Calu3 (cell line): ENCODE data around the gene MS4A10. TPM values are rescaled to one million over a fixed set of nuclear protein-coding genes. Genes with fewer than 3 reads are reported as not detected.

Source experiments
- BruUV-seq: library from RNA; stranded (reverse); fragments of 400-500 nt; replicated peaks from 2 replicates; lab custom pipeline; 2021; lab: Mats Ljungman, UMichigan
- CTCF ChIA-PET: fragments of 300-600 bp; sonication (Branson Sonifier 250); formaldehyde crosslinking; loops from one replicate; lab custom pipeline; 2022; ENCODE audit warnings: antibody characterized with exemption; lab: Charles Lee
- DNase-seq: peaks from one replicate; pipeline ENCODE4 v3.0.0; 2022
- H3K27ac Mint-ChIP-seq: one replicate; pipeline ENCODE4 v1.8.0; 2022; ENCODE audit warnings: mixed read lengths; ENCODE audit not compliant: unreplicated experiment
- H3K27me3 Mint-ChIP-seq: one replicate; pipeline ENCODE4 v1.8.0; 2022; ENCODE audit warnings: mixed read lengths; ENCODE audit not compliant: unreplicated experiment
- H3K36me3 Mint-ChIP-seq: one replicate; pipeline ENCODE4 v1.8.0; 2022; ENCODE audit warnings: mild to moderate bottlenecking, moderate library complexity, mixed read lengths; ENCODE audit not compliant: insufficient read depth, unreplicated experiment
- H3K4me1 Mint-ChIP-seq: one replicate; pipeline ENCODE4 v1.8.0; 2022; ENCODE audit warnings: mild to moderate bottlenecking, low read depth, mixed read lengths; ENCODE audit not compliant: unreplicated experiment
- H3K4me3 Mint-ChIP-seq: one replicate; pipeline ENCODE4 v1.8.0; 2022; ENCODE audit warnings: mild to moderate bottlenecking, low read depth, moderate library complexity, mixed read lengths; ENCODE audit not compliant: unreplicated experiment
- H3K9me3 Mint-ChIP-seq: one replicate; pipeline ENCODE4 v1.8.0; 2022; ENCODE audit warnings: low read depth, mixed read lengths; ENCODE audit not compliant: unreplicated experiment
- intact Hi-C: fragments of 100-400 bp; cut with micrococcal nuclease; formaldehyde crosslinking; loops from one replicate; pipeline ENCODE4 v1.10.0; 2022; ENCODE audit not compliant: unreplicated experiment
- total RNA-seq: library from RNA; stranded (reverse); gene quantifications from 2 replicates; pipeline ENCODE4 v1.2.3, GENCODE V29; 2022
- TF ChIP-seq, protein P1 (sequence below): fragments of 200-600 bp; IDR thresholded peaks from one replicate; pipeline ENCODE4 v1.8.0; 2022; ENCODE audit warnings: antibody characterized with exemption; ENCODE audit not compliant: unreplicated experiment

MS4A10 gene
- total RNA-seq, 1 experiment from 2014 or later, result not detected

DNA sequence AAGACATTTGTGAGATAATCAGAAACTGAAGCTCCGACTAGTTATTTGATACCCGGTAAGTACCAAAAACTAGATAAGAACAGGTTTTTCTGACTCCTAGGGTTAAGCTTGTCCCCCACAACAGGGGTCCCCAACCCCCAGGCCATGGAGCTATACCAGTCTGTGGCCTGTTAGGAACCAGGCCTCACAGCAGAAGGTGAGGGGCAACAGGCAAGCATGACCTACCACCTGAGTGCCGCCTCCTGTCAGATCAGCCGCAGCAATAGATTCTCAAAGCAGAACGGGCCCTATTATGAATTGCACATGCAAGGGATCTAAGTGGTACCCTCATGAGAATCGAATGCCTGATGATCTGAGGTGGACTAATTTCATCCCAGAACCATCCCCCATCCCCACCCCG, 1.2 kb upstream of the MS4A10 start:
- H3K27me3 Mint-ChIP-seq, result peaks cover 19% of the 10 kb centered on the region
- TF ChIP-seq, protein P1, sequence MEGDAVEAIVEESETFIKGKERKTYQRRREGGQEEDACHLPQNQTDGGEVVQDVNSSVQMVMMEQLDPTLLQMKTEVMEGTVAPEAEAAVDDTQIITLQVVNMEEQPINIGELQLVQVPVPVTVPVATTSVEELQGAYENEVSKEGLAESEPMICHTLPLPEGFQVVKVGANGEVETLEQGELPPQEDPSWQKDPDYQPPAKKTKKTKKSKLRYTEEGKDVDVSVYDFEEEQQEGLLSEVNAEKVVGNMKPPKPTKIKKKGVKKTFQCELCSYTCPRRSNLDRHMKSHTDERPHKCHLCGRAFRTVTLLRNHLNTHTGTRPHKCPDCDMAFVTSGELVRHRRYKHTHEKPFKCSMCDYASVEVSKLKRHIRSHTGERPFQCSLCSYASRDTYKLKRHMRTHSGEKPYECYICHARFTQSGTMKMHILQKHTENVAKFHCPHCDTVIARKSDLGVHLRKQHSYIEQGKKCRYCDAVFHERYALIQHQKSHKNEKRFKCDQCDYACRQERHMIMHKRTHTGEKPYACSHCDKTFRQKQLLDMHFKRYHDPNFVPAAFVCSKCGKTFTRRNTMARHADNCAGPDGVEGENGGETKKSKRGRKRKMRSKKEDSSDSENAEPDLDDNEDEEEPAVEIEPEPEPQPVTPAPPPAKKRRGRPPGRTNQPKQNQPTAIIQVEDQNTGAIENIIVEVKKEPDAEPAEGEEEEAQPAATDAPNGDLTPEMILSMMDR, result no peak
- no peak for DNase-seq
- CTCF ChIA-PET, result no interaction called here
- no peak overlapping the region for H3K27ac Mint-ChIP-seq
- no TSS peak for BruUV-seq
- no peaks in the 10 kb centered on the region for H3K9me3 Mint-ChIP-seq
- H3K4me1 Mint-ChIP-seq, result no peaks in the 10 kb centered on the region
- H3K36me3 Mint-ChIP-seq, result no peaks in the 10 kb centered on the region
- intact Hi-C loops, result no loop called here
- H3K4me3 Mint-ChIP-seq, result no peak overlapping the region

DNA sequence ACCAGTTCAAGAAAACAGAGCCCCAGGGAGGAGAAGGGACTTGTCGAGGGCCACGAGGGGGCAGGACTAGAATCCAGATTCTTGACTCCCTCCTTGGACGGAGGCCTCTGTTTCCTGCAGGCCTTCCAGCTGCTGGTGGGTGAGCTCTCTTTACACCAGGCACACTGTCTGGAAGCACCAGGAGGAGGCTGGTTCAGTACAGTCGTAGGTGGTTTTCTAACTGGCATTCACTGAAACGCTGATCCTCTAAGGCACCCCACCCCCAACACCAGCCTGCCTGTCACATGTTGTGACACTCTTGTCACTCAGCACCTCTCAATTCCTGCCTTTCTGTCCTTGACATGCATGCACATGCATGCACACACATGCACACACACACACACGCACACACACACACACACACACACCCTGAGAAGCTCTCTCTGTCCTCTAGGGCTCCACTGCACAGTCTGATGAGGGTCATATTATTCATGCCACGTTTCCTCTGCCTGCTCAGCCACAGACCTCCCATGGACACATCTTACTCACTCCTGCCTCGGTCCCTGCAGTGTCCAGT, 751 bp downstream of the MS4A10 start:
- CTCF ChIA-PET, result no interaction called here
- no TSS peak for BruUV-seq
- Mint-ChIP-seq H3K27ac (no peak overlapping the region), H3K9me3 (no peaks in the 10 kb centered on the region), H3K27me3 (peaks cover 36% of the 10 kb centered on the region), H3K36me3 (no peaks in the 10 kb centered on the region), H3K4me1 (no peaks in the 10 kb centered on the region), H3K4me3 (no peak overlapping the region)
- intact Hi-C loops, result no loop called here
- TF ChIP-seq, protein P1, result no peak
- DNase-seq, result no peak

DNA sequence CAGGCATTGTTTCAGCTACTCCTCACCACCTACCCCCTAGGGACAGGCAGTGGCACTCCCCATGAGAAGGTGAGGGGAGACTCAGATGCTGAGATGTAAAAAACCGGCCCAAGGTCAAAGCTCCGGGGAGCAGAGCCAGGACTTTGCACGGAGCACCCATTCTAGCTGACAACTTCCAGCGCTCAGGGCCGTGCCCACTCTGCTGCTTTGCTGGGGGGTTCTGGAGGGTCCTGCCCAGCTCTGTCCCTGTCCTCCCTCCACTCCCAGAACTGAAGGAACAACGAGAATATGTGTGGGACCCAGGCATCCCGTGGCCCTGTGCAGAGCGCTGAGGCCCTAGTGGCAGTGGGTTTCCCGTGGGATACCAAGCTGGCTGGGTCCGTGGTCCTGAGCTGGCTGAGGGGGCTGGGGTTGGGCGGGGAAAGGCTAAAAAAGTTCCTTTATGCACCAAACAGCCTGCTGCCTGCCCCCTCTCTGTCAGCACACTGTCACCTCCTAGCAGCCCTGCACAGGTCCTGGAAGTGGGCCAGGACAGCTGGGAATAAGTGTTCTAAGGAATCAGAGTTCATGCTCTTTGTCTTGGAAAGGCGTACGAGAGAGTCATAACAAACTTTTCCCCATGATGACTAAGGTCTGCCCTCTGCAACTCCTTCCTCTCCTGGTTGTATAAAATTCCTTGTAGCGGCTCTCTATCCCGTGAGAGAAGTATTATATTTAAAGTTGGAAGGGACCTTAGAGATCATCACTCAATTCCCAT, 1.9 kb downstream of the MS4A10 start:
- DNase-seq, result no peak
- no peak overlapping the region for H3K4me3 Mint-ChIP-seq
- BruUV-seq, result no TSS peak
- no peaks in the 10 kb centered on the region for H3K36me3 Mint-ChIP-seq
- H3K27ac Mint-ChIP-seq, result no peak overlapping the region
- H3K9me3 Mint-ChIP-seq, result peaks cover 4% of the 10 kb centered on the region
- H3K4me1 Mint-ChIP-seq, result no peaks in the 10 kb centered on the region
- CTCF ChIA-PET, result no interaction called here
- TF ChIP-seq, protein P1, result no peak
- intact Hi-C loops, result no loop called here
- H3K27me3 Mint-ChIP-seq, result peaks cover 45% of the 10 kb centered on the region

DNA sequence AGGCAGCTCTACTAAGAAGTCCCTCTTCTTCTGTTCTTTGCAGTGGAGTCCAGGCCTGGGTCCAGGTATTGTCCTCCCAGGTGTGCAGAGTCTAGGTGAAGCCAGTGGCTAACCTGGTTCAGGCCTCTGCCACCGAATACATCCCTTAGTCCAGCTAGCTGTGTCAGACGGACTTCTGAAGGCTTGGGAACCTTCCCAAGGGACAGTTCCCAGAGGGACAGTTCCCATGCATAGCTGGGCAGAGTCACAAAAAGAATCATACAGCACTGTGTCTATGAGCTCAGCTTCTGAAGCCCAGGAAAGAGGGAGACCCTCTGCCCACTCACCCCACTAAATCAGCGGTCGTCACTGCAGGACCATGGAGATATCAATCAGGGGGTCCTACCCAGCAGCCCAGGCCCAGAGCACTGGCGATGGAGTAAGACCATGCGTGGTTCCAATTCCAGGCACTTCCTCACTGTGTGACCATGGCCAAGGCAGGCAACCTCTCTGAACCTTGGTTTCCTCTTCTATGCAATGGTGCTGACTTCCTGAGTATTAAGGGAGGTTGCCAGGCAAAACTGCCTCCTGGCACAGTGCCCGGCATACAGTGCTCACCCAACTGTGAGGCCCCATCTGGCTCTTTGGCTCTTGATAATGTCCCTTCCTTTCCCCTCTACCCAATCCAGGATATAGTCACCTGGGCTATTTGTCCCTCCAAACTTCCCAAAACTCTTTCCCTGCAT, 3.4 kb downstream of the MS4A10 start:
- H3K4me3 Mint-ChIP-seq, result no peak overlapping the region
- no peaks in the 10 kb centered on the region for H3K4me1 Mint-ChIP-seq
- no peak overlapping the region for H3K27ac Mint-ChIP-seq
- H3K27me3 Mint-ChIP-seq, result peaks cover 61% of the 10 kb centered on the region
- CTCF ChIA-PET, result no interaction called here
- no TSS peak for BruUV-seq
- intact Hi-C loops, result no loop called here
- no peak for DNase-seq
- no peaks in the 10 kb centered on the region for H3K36me3 Mint-ChIP-seq
- peaks cover 6% of the 10 kb centered on the region for H3K9me3 Mint-ChIP-seq
- TF ChIP-seq, protein P1, result no peak
